Measurements from ENCODE around the gene NAXE.
"Not testable (repeated sequence)": the region's sequence is repeated elsewhere in the genome, so short reads cannot be mapped to it uniquely, and the experiment has no call there.

Gene NAXE

DNA sequence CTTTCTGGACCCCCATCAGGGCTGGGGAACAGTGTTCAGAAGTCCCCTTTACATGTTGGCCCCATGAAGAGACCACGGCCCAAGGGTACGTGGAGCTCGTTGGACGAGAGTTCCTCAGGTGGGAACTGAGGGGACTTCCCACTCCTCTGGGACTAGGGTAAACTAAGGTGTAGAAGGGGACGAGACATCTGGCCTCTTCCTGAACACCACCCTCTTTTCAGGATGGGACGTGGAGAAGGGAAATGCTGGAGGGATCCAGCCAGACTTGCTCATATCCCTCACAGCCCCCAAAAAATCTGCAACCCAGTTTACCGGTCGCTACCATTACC lies 2.0 kb downstream of the NAXE start:
- no peak for DNase-seq (ENCODE audit: low read depth)

DNA sequence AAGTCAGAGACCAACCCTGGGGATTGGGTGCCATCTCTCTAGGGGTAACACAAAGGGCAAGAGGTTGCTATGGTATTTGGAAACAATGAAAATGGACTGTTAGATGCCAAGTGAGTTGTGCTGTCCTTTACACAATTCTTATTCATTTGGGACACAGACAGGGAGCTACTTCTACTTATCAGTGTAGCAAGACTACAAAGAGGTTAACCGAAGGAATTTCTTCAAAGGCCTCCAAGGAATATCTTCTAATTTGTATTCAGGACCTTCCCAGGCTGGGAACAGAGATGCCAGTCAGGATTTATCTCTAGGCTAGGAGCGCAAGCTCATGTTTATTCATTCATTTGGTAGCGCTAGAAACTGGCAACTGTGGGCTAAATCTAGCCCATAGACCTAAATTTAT lies 2.6 kb downstream of the NAXE start:
- DNase-seq (ENCODE audit: low read depth), result no peak

DNA sequence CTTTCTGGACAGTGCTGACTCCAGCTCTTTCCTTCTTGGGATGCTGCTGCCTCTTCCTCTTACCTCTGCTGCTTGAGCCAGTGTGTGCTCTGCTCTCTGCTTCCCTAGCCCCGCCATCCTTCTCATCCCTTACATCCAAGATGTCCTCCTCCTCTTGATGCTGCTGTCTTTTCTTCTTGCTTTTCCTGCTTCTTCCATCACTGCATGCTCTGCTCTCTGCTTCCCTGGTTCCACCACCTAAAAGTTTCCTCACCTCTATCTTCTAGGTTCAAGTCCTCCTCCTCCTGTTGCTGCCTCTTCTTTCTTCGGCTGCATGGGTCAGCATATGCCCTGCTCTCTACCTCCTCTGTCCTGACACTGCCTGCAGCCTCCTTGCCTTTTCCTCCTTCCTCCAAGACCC lies 3.4 kb downstream of the NAXE start:
- DNase-seq (ENCODE audit: low read depth), result no peak

DNA sequence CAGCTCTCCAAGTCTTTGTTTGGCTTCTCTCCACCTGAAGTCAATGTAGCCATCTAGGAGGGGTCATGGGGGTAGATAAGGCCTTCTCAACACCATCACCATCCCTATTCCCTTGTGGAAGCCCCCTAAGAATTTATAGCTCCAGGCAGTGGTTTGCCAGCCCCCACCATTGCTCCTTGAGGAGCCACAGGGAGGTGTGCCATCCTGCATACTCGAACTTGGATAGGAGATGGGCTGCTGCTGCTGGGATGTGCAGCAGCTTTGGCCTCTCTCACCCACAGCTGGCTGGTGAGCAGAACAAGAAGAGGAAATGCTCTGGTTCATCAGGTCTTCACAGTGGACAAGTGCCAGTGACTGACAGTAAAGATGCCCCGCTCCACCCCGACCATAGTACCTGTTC lies 4.8 kb downstream of the NAXE start:
- DNase-seq (ENCODE audit: low read depth), result no peak

DNA sequence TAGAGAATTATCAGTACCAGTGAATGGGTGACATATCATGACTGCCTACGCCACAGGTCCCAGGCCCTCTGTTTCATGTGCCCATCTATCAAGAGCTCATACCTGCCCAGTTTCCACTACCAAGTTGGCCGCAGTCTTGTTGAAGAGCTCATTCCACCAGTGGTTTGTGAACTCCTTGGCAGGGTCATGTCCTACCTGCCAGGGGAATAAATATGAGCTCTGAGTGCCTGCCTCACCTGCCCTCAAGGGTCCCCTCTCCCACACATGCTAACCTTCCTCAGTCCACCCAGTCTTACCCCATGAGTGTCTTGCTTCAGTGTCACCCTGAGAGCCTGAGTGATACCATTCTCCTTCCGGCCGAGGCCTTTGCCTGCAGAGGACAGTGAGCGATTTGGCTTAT lies 6.5 kb downstream of the NAXE start:
- DNase-seq (ENCODE audit: low read depth), result no peak

DNA sequence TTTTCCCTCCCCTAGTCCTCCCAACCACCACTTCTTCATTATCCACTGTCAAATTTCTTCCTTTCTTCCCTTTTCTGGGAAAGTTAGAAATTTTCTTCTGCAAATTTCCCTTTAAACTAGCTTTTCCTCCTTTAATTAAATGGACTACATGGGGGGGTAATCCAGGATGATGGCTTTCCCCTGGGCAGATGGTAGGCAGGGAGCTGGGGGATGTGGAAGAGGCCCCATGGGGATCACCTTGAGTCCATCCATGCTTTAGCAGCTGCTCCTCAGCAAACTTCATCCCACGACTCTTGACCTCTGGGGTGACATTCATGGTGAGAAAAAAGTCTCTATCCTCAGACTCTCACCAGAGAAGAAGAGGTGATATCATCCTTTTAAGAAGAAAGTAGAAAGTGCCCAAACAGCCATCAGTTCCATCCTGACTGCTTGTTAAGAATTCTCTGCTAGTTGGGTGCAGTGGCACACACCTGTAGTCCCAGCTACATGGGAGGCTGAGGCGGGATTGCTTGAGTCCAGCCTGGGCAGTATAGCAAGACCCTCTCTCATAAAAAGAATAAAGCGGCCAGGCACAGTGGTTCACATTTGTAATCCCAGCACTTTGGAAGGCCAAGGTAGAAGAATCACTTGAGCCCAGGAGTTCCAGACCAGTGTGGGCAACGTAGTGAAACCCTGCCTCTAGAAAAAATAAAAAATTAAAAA lies 7.3 kb downstream of the NAXE start:
- no peak for DNase-seq (ENCODE audit: low read depth)

DNA sequence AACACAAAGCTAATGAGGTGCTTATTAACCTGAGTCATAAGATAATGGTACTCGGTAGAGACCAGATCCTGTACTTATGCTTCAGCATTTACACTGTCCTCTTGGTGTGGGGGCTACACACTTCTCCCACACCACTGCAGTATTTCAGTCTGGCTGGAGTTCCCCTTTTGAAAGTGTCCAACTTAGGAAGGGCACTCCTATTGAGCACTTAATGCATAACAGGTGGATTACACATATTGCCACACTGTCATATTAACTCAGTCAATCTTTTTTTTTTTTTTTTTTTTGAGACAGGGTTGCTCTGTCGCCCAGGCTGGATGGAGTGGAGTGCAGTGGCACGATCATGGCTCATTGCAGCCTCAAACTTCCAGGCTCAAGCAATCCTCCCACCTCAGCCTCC lies 8.2 kb downstream of the NAXE start:
- no peak for DNase-seq (ENCODE audit: low read depth)

DNA sequence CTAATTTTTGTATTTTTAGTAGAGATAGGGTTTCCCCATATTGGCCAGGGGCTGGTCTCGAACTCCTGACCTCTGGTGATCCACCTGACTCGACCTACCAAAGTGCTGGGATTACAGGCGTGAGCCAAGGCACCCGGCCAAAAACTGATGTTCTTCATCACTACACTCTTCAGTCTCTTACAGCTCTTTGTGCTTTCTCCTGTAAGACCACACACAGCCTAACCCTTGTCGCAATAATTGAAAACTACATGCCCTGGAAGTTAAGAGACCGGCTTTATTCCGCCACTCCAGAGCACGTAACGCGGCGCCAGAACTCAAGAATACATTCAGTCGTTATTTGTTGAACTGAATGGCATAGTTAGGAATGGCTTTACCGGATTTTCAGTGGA lies 9.2 kb downstream of the NAXE start:
- no peak for DNase-seq (ENCODE audit: low read depth)

DNA sequence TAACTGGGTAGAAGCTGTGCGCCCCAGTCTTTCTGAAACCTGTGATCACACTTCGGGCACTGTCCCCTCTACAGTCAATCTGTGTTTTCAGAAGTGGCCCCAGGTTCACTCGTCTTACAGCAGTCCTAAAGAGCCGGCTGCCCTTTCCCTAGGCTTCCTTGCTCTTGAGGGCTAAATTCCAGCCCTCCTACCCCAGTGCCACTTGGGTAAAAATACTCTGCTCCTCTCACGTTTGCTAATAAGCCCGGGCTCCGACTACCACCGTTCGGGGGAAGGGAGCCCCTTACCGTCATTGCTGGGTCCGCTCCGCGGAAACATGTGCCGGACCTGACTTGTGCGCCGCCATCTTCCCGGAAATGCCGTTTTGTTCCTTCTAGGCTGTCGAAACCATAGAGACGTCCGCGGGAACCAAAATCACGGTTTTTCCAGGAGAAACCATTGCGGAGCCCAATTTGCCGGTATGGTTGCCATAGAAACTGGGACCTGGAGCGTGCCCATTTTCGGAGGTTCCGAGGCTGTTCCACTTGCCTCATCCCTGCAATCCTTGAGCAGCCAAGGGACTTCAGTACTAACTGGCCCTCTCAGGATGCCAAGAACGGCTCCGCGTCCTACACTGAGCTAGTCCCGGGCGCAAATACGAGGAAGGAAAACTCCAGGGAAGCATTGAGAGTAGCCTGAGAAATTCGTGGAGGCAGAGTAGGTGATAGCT lies 9.7 kb downstream of the NAXE start, which contains the start of gene GPATCH4:
GPATCH4 (minus strand) TSS at position 358 of the 709 bp plus-strand sequence.
- peak; percentile 95 for DNase-seq (ENCODE audit: low read depth)

DNA sequence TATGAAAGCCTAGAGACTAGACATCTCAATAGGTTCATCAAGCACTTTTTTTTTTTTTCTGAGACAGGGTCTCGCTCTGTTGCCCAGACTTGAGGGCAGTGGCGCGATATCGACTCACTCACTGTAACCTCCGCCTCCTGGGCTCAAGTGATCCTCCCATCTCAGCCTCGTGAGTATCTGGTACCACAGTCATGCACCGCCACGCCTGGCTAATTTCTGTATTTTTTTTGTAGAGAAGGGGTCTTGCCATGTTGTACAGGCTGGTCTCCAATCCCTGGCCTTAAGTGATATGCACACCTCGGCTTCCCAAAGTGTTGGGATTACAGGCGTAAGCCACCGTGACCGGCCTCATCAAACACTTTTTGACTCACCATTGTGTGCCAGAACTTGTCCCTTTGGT lies 10.3 kb downstream of the NAXE start:
- DNase-seq (ENCODE audit: low read depth), result no peak

DNA sequence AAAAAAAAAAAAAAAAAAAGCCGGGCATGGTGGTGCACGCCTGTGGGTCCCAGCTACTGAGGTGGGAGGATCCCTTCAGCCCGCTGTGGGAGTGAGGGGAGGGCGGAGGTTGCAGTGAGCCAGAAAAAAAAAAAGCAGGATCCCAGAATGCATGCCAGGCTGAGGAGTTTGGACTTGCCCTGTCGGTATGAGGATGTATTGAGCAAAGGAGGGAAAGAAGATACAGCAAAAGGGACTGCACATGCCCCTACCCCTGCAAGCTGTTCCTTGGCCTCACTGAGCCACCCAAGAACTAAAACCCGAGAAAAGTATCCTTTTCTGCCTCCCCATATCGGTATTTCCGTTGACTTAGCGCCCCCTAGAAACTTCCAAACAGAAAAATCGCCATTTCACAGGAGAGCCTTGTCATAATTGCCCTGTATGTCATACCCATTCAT lies 11.0 kb downstream of the NAXE start:
- DNase-seq (ENCODE audit: low read depth), result no peak

DNA sequence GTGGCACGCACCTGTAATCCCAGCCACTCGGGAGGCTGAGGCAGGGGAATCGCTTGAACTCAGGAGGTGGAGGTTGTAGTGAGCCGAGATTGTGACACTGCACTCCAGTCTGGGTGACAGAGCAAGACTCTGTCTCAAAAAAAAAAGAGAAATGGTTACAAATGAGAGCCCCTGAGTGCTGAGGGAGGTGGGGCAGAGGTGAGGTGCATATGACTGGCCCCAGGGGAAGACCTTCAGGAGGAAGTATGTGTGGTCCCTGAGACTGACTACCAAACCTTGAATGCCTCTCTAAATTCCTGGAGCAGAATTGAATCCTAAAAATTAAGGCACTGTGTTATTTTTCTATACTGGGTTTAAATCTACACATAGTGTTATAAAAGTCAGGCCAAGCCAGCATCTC lies 15.8 kb downstream of the NAXE start:
- not testable (repeated sequence) for DNase-seq (ENCODE audit: low read depth)

DNA sequence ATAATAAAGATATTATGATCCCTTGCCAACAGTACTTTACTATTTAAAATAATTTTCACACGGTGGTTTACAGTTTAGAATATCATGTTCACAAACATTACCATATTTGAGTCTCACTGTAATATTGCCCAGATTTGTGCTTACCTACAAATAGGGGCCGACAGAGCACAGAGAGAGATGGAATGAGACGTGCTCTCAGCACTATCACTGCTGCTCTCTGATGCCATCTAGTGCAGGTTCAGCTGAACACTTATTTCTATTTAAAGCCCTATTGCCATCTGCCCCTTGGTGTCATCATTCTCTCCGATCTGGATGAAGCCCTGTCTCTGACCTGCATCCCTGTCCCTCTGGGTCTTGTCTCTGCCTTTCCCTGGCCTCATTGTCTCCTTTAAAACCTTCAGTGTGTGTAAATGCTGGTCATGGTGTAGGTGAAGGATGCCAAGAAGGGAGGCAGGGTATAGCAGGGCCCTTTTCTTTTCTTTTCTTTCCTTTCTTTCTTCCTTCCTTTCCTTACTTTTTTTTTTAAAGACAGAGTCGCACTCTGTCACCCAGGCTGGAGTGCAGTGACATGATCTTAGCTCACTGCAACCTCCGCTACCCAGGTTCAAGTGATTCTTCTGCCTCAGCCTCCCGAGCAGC lies 16.6 kb downstream of the NAXE start:
- peak; percentile 63 for DNase-seq (ENCODE audit: low read depth)

DNA sequence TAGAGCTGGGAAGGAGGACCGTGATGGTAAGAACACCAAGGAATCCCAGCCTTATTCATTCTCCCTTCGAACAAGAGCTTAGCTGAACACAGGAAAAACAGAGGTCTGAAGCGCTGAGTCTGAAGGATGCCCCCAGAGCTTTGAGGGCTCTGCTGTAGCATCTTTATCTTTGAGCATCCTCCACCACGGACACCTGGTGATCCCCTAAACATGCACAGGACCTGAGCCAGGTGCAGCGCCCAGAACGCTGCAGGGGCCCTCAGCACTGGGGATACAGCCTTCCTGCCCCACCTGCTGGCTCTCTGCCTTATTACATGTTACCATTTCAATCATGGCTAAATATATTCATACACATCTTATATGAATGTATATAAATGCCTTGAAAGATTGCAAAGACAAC lies 17.4 kb downstream of the NAXE start:
- DNase-seq (ENCODE audit: low read depth), result no peak

DNA sequence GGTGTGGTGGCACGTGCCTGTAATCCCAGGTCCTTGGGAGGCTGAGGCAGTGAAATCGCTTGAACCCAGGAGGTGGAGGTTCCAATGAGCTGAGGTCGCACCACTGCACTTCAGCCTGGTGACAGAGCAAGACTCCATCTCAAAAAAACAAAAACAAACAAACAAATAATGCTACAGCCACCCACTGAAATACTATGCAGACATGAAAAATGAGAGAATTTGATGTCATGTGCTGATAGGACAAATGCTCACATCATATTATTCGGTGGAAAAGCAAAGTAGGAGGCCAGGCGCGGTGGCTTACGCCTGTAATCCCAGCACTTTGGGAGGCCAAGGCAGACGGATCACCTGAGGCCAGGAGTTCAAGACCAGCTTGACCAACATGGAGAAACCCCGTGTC lies 18.5 kb downstream of the NAXE start:
- DNase-seq (ENCODE audit: low read depth), result not testable (repeated sequence)

DNA sequence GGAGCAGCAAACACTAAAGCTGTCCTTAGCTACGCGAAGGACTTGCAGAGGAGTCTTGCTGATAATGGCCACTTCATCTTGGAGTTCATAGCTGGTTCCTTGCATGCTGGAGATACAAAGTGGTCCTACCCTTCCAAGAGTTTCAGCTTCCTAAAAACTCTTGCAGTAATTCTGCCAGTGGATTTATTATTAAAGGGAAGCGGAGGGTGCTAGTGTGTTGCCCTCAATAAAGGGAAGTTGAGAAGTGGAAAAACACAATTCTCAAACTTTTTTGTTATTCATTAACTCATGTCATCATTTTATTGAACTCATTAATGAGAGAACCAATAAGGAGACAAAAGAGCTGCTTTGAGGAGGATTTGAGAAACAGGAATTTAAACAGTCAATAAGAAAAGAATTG lies 21.1 kb downstream of the NAXE start:
- no peak for DNase-seq (ENCODE audit: low read depth)

DNA sequence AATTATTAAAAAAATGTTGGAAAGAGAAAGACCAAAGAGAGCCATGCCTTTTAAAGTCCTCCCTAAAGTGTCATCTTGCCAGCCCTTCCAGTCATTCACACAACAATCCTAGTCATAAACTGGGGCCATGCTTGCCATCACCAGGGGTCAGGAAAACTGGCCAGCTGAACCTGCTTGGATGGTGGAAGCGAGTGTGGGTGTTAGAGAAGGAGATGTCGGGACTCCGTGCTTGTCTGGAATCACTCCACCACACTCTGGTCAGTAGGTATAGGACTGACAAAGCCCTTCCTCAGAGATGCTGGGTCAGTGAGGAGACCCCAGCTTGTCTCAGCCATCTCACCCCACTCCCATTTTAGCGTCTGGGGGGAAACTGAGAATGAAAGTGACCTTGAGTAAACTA lies 24.4 kb downstream of the NAXE start:
- DNase-seq (ENCODE audit: low read depth), result no peak

DNA sequence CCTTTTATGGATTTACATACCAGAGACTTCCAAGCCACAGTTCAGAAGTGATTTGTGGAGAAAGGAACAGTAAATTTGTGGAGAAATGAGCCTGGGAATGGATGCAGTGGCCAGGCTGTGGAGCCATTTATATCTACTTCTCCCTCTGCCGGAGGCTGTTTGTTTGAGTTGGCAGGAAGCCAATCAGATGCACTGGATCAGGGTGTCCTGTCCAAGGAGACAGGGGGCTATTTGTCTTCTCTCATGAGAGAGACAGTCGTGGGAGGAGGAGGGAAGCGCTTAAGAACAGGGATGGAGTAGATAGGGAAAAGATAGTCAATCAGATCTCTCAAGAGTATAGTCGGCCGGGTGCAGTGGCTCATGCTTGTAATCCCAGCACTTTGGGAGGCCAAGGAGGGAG lies 24.9 kb downstream of the NAXE start:
- DNase-seq (ENCODE audit: low read depth), result no peak

DNA sequence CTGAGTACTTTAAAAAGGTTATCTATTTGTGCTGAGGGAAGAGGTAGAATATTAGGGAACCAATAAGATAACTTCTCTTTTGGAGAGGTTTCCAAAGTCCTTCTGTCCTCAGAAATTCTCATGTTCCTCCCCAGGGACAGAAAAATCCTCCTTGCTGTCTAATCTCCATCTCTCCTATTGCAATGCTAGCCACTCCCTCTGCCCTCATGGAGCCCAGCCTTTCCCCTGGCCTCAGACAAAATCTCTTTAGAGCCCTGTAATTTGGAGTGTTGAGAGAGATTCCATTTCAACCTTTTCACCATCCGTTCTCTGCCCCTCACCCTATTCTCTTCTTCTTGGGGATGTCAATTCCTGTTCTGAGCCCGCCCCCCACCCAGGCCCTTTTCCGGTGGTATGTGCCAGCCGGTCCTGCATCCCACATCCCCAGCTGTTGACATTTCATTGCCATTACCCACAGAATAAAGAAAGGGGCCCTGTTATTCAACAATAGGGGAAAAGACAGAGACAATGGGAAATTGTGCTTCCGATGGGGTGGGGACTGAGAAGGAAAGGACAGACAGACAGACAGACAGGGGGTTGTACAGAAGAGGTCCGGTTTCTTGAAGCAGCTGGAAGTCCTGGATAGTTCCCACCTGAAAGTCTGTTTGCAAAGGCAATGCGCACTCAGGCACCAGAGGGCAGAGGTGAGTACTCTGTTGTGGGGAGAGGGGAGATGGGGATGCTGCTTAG lies 27.4 kb downstream of the NAXE start, which contains the start of gene HAPLN2:
HAPLN2 (plus strand) TSS at position 563 of the 729 bp plus-strand sequence. CDS start 4,076 bp downstream, outside the sequence.
- DNase-seq (ENCODE audit: low read depth), result no peak

DNA sequence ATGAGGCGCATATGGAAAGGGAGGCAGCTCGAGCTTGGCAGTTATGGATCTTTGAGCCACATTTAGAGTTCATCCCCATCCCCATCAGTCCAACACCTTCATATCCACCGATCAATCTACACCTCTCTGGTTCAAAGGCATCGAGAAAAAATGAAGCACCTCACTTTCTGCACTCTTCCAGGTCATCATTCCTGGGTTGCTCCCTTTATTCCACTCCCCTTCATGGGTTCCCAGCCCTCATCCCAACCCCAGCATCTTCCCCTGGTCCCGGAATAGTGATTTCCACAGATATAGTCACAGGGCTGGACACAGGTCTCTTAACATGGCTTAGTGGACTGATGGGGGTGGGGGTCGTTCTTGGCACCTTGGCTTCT lies 28.0 kb downstream of the NAXE start:
- no peak for DNase-seq (ENCODE audit: low read depth)

DNA sequence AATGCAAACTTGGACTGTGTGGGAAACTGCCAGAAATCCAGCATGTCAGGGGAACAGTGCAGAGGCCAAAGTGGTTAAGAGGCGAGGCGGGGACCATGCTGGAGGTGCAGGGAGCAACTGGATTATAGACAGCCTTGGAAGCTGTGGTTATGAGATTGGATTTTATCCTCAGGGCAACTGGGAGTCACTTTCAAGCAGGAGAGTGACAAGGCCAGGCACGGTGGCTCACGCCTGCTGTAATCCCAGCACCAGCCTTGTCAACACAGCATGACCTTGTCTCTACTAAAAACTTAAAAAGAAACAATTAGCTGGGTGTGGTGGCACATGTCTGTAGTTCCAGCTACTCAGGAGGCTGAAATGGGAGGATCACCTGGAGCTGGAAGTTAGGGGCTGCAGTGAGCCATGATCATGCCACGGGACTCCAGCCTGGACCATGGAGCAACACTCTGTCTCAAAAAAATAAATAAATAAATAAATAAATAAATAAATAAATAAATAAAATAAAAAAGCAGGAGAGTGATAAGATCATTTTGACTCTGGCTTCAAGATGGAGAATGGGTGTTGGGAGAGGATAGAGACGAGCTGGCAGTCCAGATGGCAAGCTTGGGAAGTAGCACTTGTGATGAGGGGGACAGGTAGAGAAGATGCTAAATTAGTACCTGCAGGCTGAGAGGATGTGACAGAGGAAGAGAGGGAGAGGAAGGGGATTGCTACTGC lies 31.2 kb downstream of the NAXE start:
- no peak for DNase-seq (ENCODE audit: low read depth)
